Activated naive CD4-positive, alpha-beta T cell treated with anti-CD3 and anti-CD28 coated beads, Interleukin-2, amount 10 ng/mL, durations not matched to agents 5 hours and 36 hours (primary cell): ENCODE measurements around the gene ILDR1. TPM values are rescaled to one million over a fixed set of nuclear protein-coding genes. Genes with fewer than 3 reads are reported as not detected.

Experiments used
- total RNA-seq, 2 experiments: library from RNA; stranded (reverse); gene quantifications; one replicate each; pipeline ENCODE4 v1.2.3, GENCODE V29; 2021

The ILDR1 gene
- total RNA-seq: under 1 TPM in 1 of 2 experiments, not detected in 1; 0.10 TPM

GRCh38 chr3:122021811-122022401 is at the start of gene ILDR1:
Gene ILDR1, minus strand, starts transcription at chr3:122022247. Its CDS starts 170 bp downstream, at chr3:122022077.

GRCh38 chr3:122055215-122055614 is 33.2 kb upstream of the ILDR1 start, which contains the start of gene CD86:
Gene CD86, plus strand, starts transcription at chr3:122055362. Its CDS starts 128 bp downstream, at chr3:122055490.

Other genes starting within 250 kb of the ILDR1 start
- 10 to 100 TPM; 30.1 to 31.9 TPM for gene IQCB1, start 187.2 kb downstream of the ILDR1 start, total RNA-seq
- gene EAF2, start 187.0 kb downstream of the ILDR1 start, total RNA-seq: 10 to 100 TPM; 11.3 to 12.1 TPM
- gene SLC15A2, start 127.8 kb downstream of the ILDR1 start, total RNA-seq: 1 to 10 TPM; 1.9 to 4.0 TPM
- gene CD86, start 33.1 kb upstream of the ILDR1 start, total RNA-seq: 1 to 10 TPM; 1.4 TPM
- not detected for gene CASR, start 161.4 kb upstream of the ILDR1 start, total RNA-seq